GM19193 (cell line): ENCODE data around the gene SLC6A3.

Experiments
- POLR2A ChIP-seq: IDR thresholded peaks from 4 replicates; pipeline ENCODE4 v1.6.1; 2011; ENCODE audit not compliant: insufficient read depth, insufficient read length; ENCODE audit errors: extremely low read depth

The SLC6A3 gene

DNA sequence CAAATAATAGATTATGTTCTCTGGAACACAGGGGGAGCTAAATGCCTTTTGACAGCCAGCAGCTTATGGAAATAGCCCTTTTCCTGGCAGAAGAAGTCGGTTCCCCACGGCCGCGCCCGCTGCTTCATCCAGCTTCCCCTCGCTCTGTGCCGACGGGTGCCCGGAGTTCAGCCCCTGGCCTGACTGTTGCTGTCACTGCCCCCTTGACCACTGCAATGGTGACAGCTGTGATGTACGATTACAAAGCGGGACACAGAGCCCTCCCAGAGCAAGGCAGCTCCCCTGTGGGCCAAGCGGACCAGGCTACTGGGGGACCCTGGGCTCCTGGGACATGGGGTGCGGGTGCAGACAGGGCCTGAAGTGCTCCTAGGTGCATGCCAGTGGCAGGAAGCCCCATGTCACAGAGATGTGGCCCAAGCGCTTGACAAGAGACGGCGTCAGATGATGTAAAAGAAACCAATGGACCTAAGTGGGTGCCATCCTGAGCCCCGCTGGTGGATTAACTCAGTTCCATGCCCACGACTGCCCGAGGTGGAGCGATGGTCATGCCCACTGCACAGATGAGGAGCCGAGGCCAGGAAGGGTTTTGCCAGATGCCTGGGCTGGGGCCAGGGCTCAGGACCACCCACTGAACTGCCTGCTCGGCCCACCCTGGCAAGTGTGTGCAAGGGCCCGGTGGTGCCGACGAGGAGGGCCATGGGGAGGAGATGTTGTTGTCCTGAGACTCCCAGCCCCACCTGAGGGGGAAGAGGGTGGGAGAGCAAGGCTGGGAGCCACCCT is 87.1 kb downstream of the SLC6A3 start:
- no peak for TF ChIP-seq POLR2A

DNA sequence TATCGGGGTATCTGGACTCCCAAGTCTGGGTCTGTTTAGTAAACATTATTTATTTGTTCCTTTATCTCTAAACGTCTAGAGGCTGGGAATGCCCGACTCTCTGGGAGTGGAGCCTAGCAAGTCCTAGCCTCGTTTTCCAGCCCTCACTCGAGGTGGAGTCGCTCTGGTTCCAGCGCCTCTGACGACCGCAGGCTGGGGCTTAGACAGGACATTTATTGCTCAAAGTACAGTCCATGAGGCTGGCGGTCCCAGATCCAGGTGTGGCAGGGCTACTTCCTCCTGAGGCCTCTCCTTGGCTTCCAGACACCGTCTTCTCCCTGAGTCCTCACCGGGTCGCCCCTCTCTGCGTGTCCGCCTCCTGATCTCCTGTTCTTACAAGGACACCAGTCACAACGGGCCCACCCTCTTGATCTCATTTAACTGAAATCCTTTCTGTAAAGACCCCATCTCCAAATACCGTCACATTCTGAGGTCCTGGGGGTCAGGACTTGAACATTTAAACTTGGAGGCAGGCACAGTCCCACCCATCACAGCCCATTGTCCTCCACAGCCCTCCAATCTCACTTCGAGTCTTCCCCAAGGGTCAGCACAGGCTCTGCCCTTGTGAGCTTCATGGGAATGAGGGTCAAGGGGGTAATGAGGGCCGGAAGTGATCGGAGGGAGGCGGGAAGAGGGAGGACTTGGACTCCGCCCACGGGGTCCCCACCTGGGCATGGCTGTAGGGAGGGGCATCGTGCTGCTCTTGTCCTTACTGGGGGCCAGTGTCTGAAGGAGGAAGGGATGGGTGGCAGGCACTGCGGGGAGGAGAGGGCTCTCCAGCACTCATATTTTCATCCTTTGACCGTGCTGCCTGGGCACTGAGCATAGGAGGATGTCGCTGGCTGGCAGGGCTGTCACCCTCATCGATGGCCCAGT is 88.1 kb downstream of the SLC6A3 start:
- no peak for TF ChIP-seq POLR2A

DNA sequence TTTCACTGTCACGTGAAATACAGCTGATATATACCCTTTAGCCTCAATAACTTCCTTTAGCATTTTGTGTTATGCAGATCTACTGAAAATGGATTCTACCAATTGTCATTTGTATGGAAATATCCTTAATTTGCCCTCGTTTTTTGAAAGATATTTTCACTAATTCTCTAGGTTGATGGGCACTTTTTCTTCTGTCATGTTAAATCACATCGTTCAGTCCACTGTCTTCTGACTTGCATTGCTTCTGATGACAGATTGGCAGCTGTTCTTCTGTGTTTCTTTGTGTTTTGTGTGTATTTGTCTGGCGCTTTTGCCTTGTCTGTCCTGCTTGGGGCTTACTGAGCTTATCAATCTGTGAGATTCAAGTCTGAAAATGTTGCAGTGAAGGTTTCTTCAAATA is 90.7 kb downstream of the SLC6A3 start:
- no peak for TF ChIP-seq POLR2A

DNA sequence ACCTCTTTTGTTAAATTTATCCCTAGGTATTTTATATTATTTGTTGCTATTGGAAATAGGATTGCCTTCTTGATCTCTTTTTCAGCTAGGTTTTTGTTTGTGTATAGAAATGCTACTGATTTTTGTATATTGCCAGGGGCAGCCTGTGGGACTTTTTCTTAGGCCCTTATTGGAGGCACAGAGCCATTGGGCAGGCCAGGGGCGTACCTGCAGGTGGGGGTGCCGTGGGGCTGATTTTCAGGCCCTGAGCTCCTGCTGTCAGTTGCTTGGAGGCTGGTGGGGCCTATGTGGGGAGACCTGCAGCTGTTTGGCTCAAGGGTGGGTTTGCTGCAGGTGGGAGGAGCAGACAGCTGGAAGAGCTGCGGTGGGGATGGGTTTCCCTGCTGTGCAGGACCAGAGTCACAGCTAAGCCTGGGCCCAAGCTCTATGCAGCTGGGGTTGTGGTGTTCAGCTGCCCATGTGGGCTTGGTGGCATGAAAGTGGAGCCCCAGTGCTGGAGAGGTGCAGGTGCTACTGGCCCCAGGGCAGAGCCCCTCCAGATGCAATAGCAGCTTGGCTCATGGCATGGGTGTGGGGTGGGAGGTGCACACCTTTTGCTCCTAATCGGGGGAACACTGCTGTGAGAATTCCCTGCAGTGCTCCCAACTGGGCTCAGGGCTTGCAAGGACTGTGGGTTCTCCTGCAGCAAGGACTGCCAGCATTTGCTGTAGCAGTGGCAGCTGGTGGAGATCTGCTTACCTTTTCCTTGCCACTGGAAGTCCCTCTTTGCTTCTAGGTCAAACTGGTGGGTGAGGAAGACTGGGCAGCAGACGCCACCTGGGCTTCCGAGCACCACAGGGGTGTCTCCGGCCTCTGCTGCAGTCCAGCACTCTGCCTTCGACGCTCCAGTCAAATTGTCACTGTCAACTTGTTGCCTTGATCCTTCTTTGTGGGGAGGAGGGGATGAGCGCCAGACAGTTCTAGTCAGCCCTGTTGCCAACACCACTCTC is 92.7 kb downstream of the SLC6A3 start:
- TF ChIP-seq POLR2A = no peak

DNA sequence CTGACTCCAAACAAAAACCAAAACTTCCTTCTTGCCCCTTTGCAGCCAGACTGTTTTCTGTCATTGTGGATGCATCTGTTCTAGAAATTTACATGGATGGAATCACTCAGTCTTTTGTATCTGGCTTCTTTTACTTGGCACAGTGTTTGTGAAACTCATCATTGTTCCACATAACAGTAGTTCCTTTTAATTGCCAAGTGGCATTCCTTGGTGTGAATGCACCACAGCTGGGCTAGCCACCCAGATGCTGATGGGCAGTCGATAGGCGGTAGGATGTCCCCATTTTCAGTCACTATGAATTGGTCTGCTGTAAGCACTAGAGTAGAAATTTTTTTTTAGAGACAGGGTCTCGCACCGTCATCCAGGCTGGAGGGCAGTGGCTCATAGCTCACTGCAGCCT is 94.1 kb downstream of the SLC6A3 start:
- TF ChIP-seq POLR2A = no peak

DNA sequence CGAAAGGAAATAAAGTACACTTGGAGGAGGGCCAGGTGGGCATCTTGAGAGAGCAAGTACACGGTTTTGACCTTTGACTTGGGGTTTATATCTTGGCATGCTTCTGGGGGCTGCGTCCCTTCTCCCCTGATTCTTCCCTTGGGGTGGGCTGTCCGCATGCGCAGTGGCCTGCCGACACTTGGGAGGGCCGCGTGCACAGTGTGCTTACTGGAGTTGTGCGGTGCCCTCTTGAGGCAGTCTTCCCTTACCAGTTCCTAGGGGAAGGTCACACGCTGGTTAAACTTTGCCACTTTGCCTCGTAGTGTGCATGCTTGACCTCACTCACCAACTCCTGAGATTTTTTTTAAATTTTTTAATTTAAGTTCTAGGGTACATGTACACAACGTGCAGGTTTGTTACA is 96.0 kb downstream of the SLC6A3 start:
- TF ChIP-seq POLR2A = no peak

DNA sequence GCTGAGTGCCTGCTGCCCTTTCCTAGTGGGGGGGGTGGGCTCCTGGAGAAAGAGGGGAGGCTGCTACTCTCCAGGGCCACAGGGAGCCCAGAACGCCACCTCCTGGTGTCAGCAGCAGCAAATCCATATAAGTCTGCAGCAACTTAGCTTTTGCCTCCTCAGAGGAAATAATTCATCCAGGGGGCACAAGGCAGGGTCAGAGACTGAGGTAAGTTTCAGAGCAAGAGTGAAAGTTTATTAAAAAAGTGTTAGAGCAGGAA is 96.3 kb downstream of the SLC6A3 start:
- TF ChIP-seq POLR2A = no peak

DNA sequence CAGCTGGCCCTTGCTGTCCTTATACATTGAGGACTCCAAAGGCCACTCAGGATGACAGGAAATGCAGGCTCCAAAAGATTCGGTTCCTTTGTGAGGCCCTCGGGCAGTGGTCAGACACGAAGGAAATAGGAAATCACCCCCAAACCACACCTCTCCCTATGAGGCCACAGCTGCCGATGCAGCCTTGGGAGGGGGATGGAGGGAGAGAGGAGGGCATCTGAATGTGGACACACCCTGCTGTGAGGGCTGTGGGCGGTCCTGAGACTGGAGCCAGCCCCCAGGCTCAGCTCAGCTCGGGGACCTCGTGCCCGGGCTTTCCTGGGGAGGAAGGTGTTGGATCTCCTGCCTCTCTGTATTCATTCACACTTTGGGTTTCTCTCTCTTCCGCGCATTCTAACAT is 97.7 kb downstream of the SLC6A3 start:
- TF ChIP-seq POLR2A = no peak

DNA sequence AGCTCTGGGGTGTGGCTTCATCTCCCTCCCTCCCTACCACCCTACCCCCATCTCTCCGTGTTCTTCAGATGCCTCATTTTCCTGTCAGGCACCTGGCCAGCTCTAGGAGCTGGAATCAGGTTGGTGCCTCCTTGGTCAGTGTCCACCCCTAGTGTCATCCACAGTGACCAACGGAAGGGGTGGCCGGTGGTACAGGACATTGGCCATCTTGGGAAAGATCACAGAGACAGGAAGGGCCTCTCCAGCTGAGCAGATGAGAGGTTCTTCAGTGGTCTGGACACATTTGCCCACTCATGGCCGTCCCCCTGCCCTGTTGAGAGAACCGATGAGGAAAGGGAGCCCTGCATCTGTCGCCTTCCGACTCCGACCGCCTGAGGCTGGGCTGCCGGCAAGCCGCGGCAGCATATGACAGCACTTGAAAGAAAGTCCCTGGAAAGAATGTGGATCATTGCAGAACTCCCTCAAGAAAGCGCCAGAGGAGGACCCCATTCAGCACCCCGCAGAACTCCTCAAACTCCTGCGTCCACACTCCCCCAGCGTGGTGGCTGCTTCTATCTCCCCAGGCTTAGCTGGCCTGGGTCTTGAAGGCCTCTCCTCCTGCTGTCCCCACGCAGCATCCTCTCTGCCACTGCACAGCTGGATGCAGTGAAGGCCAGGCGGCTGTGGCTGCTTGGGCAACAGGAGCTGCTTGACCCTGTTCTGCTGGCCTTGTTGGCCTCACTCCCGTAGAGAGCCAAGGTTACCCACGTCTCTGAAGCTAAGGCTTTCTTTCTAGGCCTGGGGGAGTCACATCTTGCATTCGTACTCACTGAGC is 98.4 kb downstream of the SLC6A3 start:
- no peak for TF ChIP-seq POLR2A

DNA sequence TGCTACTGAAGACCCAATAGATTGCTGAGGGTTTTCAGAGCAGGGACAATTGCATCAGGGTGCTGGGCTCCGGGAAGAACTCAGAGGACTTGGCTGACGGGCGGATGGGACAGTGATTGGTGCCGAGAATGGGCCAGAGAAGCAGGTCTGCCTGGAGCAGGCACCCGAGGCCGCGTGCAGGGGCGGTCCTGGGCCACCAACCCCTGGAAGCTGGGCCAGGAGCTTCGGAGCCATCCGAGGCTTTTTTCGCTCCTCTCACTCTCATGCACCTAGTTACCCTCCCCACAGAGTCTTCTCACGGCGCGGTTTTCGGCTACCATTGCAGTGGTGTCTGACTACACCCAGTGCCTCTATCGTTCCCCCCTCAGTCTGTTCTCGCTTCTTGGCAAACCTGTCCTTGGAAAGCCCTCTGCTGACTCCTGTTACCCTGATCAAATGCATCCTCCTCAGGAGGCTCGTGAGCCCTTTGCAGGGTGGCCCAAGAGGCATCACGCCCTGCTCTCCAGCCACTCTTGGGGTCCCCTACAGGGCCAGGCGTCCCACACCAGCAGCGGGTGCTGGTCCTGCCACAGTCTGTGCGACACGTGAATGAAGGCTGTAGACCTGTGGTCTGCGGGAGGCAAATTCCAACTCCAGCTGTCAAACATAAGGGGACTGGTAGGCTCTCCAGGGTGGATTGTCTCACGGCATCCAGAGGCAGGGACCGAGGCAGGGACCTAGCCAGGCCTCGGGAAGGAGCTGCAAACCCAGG is 99.2 kb downstream of the SLC6A3 start:
- TF ChIP-seq POLR2A = no peak

DNA sequence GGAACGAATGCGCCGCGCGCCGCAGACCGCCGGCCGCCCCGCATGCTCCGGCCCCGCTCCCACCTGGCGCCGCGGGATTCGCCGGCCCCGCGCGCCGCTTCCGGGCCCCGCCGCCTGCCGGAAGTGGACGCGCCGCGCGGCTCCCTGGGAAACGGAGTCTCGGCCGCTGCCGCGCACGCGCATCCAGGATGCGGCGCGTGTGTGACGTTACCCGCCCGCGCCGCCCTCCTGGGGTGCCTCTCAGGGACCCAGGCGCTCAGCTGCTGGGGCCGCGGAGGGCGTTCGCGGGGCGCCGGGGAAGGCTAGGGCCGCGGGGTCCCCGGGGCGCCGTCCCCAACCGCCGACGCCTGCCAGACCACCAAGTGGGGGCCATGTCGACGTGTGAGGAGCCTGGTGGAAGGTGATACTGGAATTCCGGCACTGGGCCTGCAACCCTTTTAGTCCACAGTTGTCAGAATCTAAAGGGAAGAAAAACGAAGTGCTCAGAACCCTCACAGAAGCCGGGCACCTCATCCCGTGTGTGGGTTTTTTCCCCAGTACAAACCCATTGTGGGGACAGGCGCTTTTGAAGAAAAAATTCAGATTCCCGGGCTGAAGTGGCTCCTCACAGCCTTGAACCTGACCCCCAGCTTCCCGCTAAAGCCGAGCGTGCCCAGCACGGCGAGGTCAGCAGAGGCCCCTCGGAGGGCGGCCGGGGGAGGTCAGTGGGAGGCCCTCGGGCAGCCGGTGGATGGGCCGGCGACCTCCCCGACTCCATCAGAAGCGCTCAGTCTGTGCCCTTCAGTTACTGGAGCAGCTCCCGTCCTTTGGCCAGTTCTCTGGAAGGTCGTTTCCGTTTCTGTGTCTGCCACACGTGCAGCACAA is 100.0 kb downstream of the SLC6A3 start, which contains the start of gene CLPTM1L:
TSS of gene CLPTM1L (minus strand) at position 125 of the 864 bp plus-strand sequence. CDS start 258 bp downstream, outside the sequence.
- TF ChIP-seq POLR2A = peak; percentile 79
